Kidney capillary endothelial cell (primary cell): ENCODE results near the gene CHD2.
"Not testable (repeated sequence)": the region's sequence is repeated elsewhere in the genome, so short reads cannot be mapped to it uniquely, and the experiment has no call there.

Experiments
- DNase-seq: peaks from one replicate; pipeline ENCODE4 v3.0.0-alpha.2; 2018; ENCODE audit warnings: low spot score

Gene CHD2

GRCh38 chr15:93019971-93020370, 119.8 kb downstream of the CHD2 start:
- DNase-seq: no peak

- DNase-seq: no peak
These were observed 121.0 kb downstream of the CHD2 start for GRCh38 chr15:93020976-93021772.

GRCh38 chr15:93024293-93024692, 124.2 kb downstream of the CHD2 start:
- DNase-seq: no peak

GRCh38 chr15:93024716-93025624, 124.8 kb downstream of the CHD2 start:
- DNase-seq: no peak

- no peak for DNase-seq
These were observed 125.5 kb downstream of the CHD2 start for GRCh38 chr15:93025625-93025982.

- no peak for DNase-seq
These were observed 126.3 kb downstream of the CHD2 start for GRCh38 chr15:93026380-93026817.

GRCh38 chr15:93027413-93027812, 127.3 kb downstream of the CHD2 start:
- no peak for DNase-seq

GRCh38 chr15:93028111-93028631, 128.0 kb downstream of the CHD2 start:
- DNase-seq: no peak

- DNase-seq: no peak
These were observed 128.6 kb downstream of the CHD2 start for GRCh38 chr15:93028632-93029213.

GRCh38 chr15:93029214-93029835, 129.2 kb downstream of the CHD2 start:
- DNase-seq: no peak

GRCh38 chr15:93029836-93030429, 129.8 kb downstream of the CHD2 start:
- peak; percentile 17 for DNase-seq

GRCh38 chr15:93030430-93031102, 130.4 kb downstream of the CHD2 start:
- DNase-seq: peak; percentile 52

- no peak for DNase-seq
These were observed 131.0 kb downstream of the CHD2 start for GRCh38 chr15:93031103-93031464.

- not testable (repeated sequence) for DNase-seq
These were observed 131.6 kb downstream of the CHD2 start for GRCh38 chr15:93031557-93032384.

- DNase-seq: not testable (repeated sequence)
These were observed 132.5 kb downstream of the CHD2 start for GRCh38 chr15:93032515-93033206.

GRCh38 chr15:93033434-93034045, 133.4 kb downstream of the CHD2 start:
- DNase-seq: no peak

GRCh38 chr15:93034512-93034911, 134.4 kb downstream of the CHD2 start:
- DNase-seq: no peak

GRCh38 chr15:93035092-93035915, 135.2 kb downstream of the CHD2 start:
- no peak for DNase-seq
